B cell (primary cell): ENCODE data around the gene ASAP3. TPM values are rescaled to one million over a fixed set of nuclear protein-coding genes. Genes with fewer than 3 reads are reported as not detected.

Experiments used
- ATAC-seq: fragments of 200-7000 bp; cut with Tn5 transposase; one replicate; pipeline ENCODE4 v1.10.0; 2021; ENCODE audit warnings: low read depth, mild to moderate bottlenecking, moderate number of reproducible peaks, moderate library complexity
- CTCF ChIA-PET: fragments of 350-600 bp; sonication (Branson Sonifier 250); formaldehyde crosslinking; loops from one replicate; lab custom pipeline; 2021; ENCODE audit warnings: antibody characterized with exemption, inconsistent platforms; lab: Charles Lee
- POLR2A ChIA-PET: fragments of 350-600 bp; sonication (Branson Sonifier 250); formaldehyde crosslinking; loops from one replicate; lab custom pipeline; 2021; ENCODE audit warnings: antibody characterized with exemption; lab: Charles Lee
- DNase-seq: peaks from one replicate; pipeline ENCODE4 v3.0.0; 2013
- H2AFZ ChIP-seq: 2 replicates; pipeline ENCODE4 v1.6.1; 2012; ENCODE audit warnings: mild to moderate bottlenecking, low read depth, low read length; ENCODE audit not compliant: insufficient read depth, poor library complexity, severe bottlenecking
- H3K27ac ChIP-seq, 2 donors: 1 replicate in 1 of 2; 2 replicates in 1 of 2; pipeline ENCODE4 v1.5.1; 2012 to 2013; ENCODE audit warnings: low read length in 2 of 2, mild to moderate bottlenecking in 2 of 2, moderate library complexity in 1 of 2
- H3K27me3 ChIP-seq, 4 experiments: fragments of 200-600 bp in 1 of 4; sonication (generic) in 1 of 4; replicated peaks in 1 of 4; 1 replicate in 2 of 4; 2 replicates in 2 of 4; pipeline versions ENCODE4 v1.6.1 to v1.7.0; 2013 to 2016; ENCODE audit warnings: low read length in 3 of 4, mild to moderate bottlenecking in 2 of 4, mixed read lengths in 1 of 4, moderate library complexity in 1 of 4; ENCODE audit not compliant: insufficient read depth in 4 of 4, control insufficient read depth in 3 of 4; ENCODE audit errors: control extremely low read depth in 1 of 4
- H3K36me3 ChIP-seq, 2 experiments: replicated peaks in 1 of 2; 1 replicate in 1 of 2; 2 replicates in 1 of 2; pipeline versions ENCODE4 v1.6.1 to v1.7.1; 2013; ENCODE audit warnings: low read length in 1 of 2; ENCODE audit not compliant: insufficient read depth in 2 of 2, control insufficient read depth in 1 of 2; ENCODE audit errors: control extremely low read depth in 1 of 2, extremely low read depth in 1 of 2
- H3K4me1 ChIP-seq, 2 donors: fragments of 200-600 bp in 1 of 2; sonication (generic) in 1 of 2; 1 replicate in 1 of 2; 2 replicates in 1 of 2; pipeline versions ENCODE4 v1.5.1 to v1.6.1; 2013 to 2017; ENCODE audit warnings: low read length in 2 of 2; ENCODE audit not compliant: control insufficient read depth in 2 of 2, insufficient read depth in 2 of 2
- H3K4me2 ChIP-seq: replicated peaks from 2 replicates; pipeline ENCODE3; 2012; ENCODE audit warnings: mild to moderate bottlenecking, low read depth, low read length; ENCODE audit not compliant: poor library complexity, severe bottlenecking
- H3K4me3 ChIP-seq, 5 experiments: fragments of 200-600 bp in 1 of 5; sonication (generic) in 1 of 5; 1 replicate in 3 of 5; 2 replicates in 2 of 5; pipeline versions ENCODE4 v1.5.1 to v1.7.0; 2011 to 2016; ENCODE audit warnings: low read length in 4 of 5, mild to moderate bottlenecking in 4 of 5, low read depth in 2 of 5, control low read depth in 1 of 5, moderate library complexity in 1 of 5; ENCODE audit not compliant: insufficient read depth in 1 of 5; ENCODE audit errors: control extremely low read depth in 1 of 5, extremely low read depth in 1 of 5
- H3K79me2 ChIP-seq: fragments of 200-600 bp; sonication (generic); one replicate; pipeline ENCODE4 v1.6.0; 2016; ENCODE audit warnings: low read length; ENCODE audit not compliant: control insufficient read depth, insufficient read depth
- H3K9ac ChIP-seq: fragments of 200-600 bp; sonication (generic); 2 replicates; pipeline ENCODE4 v1.6.1; 2017; ENCODE audit warnings: mild to moderate bottlenecking, low read length, moderate library complexity
- H3K9me3 ChIP-seq, 3 donors: one replicate each; pipeline versions ENCODE4 v1.6.1 to v1.7.1; 2013; ENCODE audit warnings: low read length in 2 of 3; ENCODE audit not compliant: control insufficient read depth in 2 of 3, insufficient read depth in 1 of 3; ENCODE audit errors: control extremely low read depth in 1 of 3
- H4K20me1 ChIP-seq: 2 replicates; pipeline ENCODE4 v1.6.0; 2012; ENCODE audit warnings: mild to moderate bottlenecking, low read length; ENCODE audit not compliant: insufficient read depth, control insufficient read depth, poor library complexity, severe bottlenecking
- H3K27ac Mint-ChIP-seq: one replicate; pipeline ENCODE4 v1.8.0; 2021; ENCODE audit warnings: mixed read lengths
- H3K27me3 Mint-ChIP-seq: one replicate; pipeline ENCODE4 v1.8.0; 2021; ENCODE audit warnings: mixed read lengths
- H3K4me1 Mint-ChIP-seq: one replicate; pipeline ENCODE4 v1.8.0; 2021; ENCODE audit warnings: mixed read lengths
- H3K4me3 Mint-ChIP-seq: one replicate; pipeline ENCODE4 v1.8.0; 2021; ENCODE audit warnings: mixed read lengths
- H3K9me3 Mint-ChIP-seq: one replicate; pipeline ENCODE4 v1.8.0; 2022; ENCODE audit warnings: mixed read lengths; ENCODE audit not compliant: insufficient read depth
- EZH2 ChIP-seq: IDR thresholded peaks from 2 replicates; pipeline ENCODE4 v1.6.1; 2012; ENCODE audit warnings: borderline replicate concordance, low read depth, mild to moderate bottlenecking, moderate library complexity, low read length; ENCODE audit not compliant: insufficient read depth, poor library complexity, severe bottlenecking
- WGBS: methylation state at CpG from one replicate; pipeline ENCODE4 v1.1.5; 2013; ENCODE audit warnings: missing lambda C conversion rate; ENCODE audit not compliant: insufficient coverage; 5-methylcytosine and 5-hydroxymethylcytosine counted together
- intact Hi-C: fragments of 100-400 bp; cut with micrococcal nuclease; formaldehyde crosslinking; loops from one replicate; pipeline ENCODE4 v1.10.0; 2022
- polyA plus RNA-seq: library from polyadenylated mRNA; depleted of rRNA; stranded (reverse); fragments of >200 nt; gene quantifications from 2 replicates; pipeline ENCODE4 v1.2.3, GENCODE V29; 2012
- total RNA-seq, 2 donors: library from RNA; stranded (reverse); fragments of 120-200 nt in 1 of 2; gene quantifications; 1 replicate in 1 of 2; 2 replicates in 1 of 2; pipeline versions ENCODE4 v1.2.3 to v1.2.4, GENCODE V29; 2013 to 2022
- TF ChIP-seq, protein P1 (sequence below): fragments of 200-600 bp; IDR thresholded peaks from one replicate; pipeline ENCODE4 v1.8.0; 2022; ENCODE audit warnings: antibody characterized with exemption, mild to moderate bottlenecking

The ASAP3 gene
- total and polyA plus RNA-seq, 2 donors (not counting 1 experiment from before 2014, with no cell fraction given): 2.9 to 11.0 TPM

- Histone ChIP-seq H3K9ac (peak overlapping the region; percentile 70), H3K4me2 (peak overlapping the region; percentile 86), H4K20me1 (no peaks in the 10 kb centered on the region), H3K4me1 (peaks cover 14 to 23% of the 10 kb centered on the region in 2 donors), H3K4me3 (peak overlapping the region in 4 of 5 experiments; percentile 43 to 79 (median 66)), H3K27ac (no peak overlapping the region), H3K9me3 (peaks cover 0 to 5% (median 0%) of the 10 kb centered on the region in 3 donors), H3K27me3 (peaks cover 0 to 22% (median 8%) of the 10 kb centered on the region in 4 experiments), H2AFZ (peak overlapping the region; percentile 99), H3K36me3 (no peaks in the 10 kb centered on the region), H3K79me2 (no peaks in the 10 kb centered on the region)
- ATAC-seq (peak; percentile 85), DNase-seq (peak; percentile 94)
- WGBS: 5% methylated on average over 40 of the region's 54 CpGs
- Mint-ChIP-seq H3K4me1 (peaks cover 29% of the 10 kb centered on the region), H3K27ac (peak overlapping the region; percentile 82), H3K4me3 (peak overlapping the region; percentile 90), H3K9me3 (no peaks in the 10 kb centered on the region), H3K27me3 (peaks cover 25% of the 10 kb centered on the region)
- ChIA-PET CTCF (interaction anchor here (0.6 to 5.7 kb wide), 7 partner anchors 13 to 151 kb away, joined by 3 to 58 read pairs (median 3); partner anchors contain the start of genes E2F2 and ZNF436), POLR2A (interaction anchor here (0.6 to 2.8 kb wide), 9 partner anchors 9 to 300 kb away, joined by 3 to 9 read pairs (median 4); partner anchors contain the start of gene E2F2)
- TF ChIP-seq EZH2: no peak
- TF ChIP-seq, protein P1, sequence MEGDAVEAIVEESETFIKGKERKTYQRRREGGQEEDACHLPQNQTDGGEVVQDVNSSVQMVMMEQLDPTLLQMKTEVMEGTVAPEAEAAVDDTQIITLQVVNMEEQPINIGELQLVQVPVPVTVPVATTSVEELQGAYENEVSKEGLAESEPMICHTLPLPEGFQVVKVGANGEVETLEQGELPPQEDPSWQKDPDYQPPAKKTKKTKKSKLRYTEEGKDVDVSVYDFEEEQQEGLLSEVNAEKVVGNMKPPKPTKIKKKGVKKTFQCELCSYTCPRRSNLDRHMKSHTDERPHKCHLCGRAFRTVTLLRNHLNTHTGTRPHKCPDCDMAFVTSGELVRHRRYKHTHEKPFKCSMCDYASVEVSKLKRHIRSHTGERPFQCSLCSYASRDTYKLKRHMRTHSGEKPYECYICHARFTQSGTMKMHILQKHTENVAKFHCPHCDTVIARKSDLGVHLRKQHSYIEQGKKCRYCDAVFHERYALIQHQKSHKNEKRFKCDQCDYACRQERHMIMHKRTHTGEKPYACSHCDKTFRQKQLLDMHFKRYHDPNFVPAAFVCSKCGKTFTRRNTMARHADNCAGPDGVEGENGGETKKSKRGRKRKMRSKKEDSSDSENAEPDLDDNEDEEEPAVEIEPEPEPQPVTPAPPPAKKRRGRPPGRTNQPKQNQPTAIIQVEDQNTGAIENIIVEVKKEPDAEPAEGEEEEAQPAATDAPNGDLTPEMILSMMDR: peak; percentile 2
- intact Hi-C loops: loop anchor here (1.0 to 5.0 kb wide), 6 partner anchors 13 to 316 kb away; partner anchors contain the start of genes E2F2, GALE and HNRNPR
Measured at GRCh38 chr1:23484253-23485001, 448 bp upstream of the ASAP3 start.

DNA sequence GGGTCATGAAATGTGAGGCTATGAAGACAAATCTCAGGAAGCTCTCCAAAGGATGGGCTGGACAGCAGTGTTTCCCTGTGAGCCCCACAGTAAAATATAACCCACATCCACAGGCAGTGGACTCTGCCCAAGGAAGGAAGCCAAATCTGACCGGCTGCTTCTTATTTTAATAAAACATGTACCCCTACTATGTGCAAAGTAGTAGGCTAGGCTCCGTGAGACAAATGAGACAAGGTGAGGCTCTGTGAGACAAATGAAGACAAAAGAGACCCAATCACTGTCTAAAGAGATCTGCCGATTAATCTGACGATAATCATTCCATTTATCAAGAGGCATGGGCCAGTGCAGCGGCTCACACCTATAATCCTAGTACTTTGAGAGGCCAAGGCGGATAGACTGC, 2.1 kb downstream of the ASAP3 start:
- CTCF ChIA-PET: interaction anchor here (1.4 to 5.7 kb wide), 2 partner anchors 15 kb away, joined by 5 to 58 read pairs; no protein-coding TSS in a partner anchor
- no peak overlapping the region for H3K4me3 ChIP-seq
- peaks cover 14 to 23% of the 10 kb centered on the region in 2 donors for H3K4me1 ChIP-seq
- H4K20me1 ChIP-seq: no peaks in the 10 kb centered on the region
- Mint-ChIP-seq H3K27ac (no peak overlapping the region), H3K9me3 (no peaks in the 10 kb centered on the region), H3K4me1 (peaks cover 29% of the 10 kb centered on the region), H3K27me3 (peaks cover 16% of the 10 kb centered on the region), H3K4me3 (peak overlapping the region; percentile 56)
- POLR2A ChIA-PET: no interaction called here
- no peak overlapping the region for H3K27ac ChIP-seq
- intact Hi-C loops: loop anchor here (5.0 kb wide), 1 partner anchor 155 kb away; no protein-coding TSS in a partner anchor
- WGBS: 91% methylated on average over 5 of the region's 6 CpGs
- no peaks in the 10 kb centered on the region for H3K79me2 ChIP-seq
- H3K4me2 ChIP-seq: no peak overlapping the region
- H3K9me3 ChIP-seq: peaks cover 0 to 5% (median 0%) of the 10 kb centered on the region in 3 donors
- H3K27me3 ChIP-seq: peaks cover 0 to 22% (median 6%) of the 10 kb centered on the region in 4 experiments
- ATAC-seq: no peak
- TF ChIP-seq, protein P1: no peak
- TF ChIP-seq EZH2: no peak
- no peak for DNase-seq
- no peaks in the 10 kb centered on the region for H3K36me3 ChIP-seq
- no peak overlapping the region for H3K9ac ChIP-seq
- H2AFZ ChIP-seq: no peak overlapping the region
